GM12878 (cell line): ENCODE results near the gene SH3BP1. TPM values are rescaled to one million over a fixed set of nuclear protein-coding genes. Genes with fewer than 3 reads are reported as not detected.

Experiments
- ATAC-seq: fragments of 200-7000 bp; cut with Tn5 transposase; 3 replicates; pipeline ENCODE4 v1.9.1; 2020; ENCODE audit warnings: mild to moderate bottlenecking, moderate library complexity
- BruUV-seq: library from RNA; stranded (reverse); fragments of 400-500 nt; replicated peaks from 2 replicates; lab custom pipeline; 2021; lab: Mats Ljungman, UMichigan
- CTCF ChIA-PET: fragments of 300-600 bp; sonication (Branson Sonifier 250); formaldehyde crosslinking; extraction: SDS; loops from one replicate; lab custom pipeline; 2021; ENCODE audit warnings: inconsistent platforms; lab: Yijun Ruan, JAX
- POLR2A ChIA-PET: fragments of 350-600 bp; formaldehyde crosslinking; extraction: SDS; loops from one replicate; lab custom pipeline; 2021; ENCODE audit warnings: inconsistent platforms; lab: Charles Lee
- RAD21 ChIA-PET: fragments of 300-600 bp; sonication (Branson Sonifier 250); formaldehyde crosslinking; loops from one replicate; lab custom pipeline; 2023; ENCODE audit warnings: antibody characterized with exemption; ENCODE audit not compliant: unreplicated experiment; lab: Charles Lee
- SMC1A ChIA-PET: fragments of 300-600 bp; sonication (Branson Sonifier 250); formaldehyde crosslinking; loops from one replicate; lab custom pipeline; 2023; ENCODE audit not compliant: unreplicated experiment, uncharacterized antibody; lab: Charles Lee
- DNase-seq: peaks from one replicate; pipeline ENCODE4 v3.0.0-alpha.2; 2011; ENCODE audit warnings: low read depth, low spot score
- FAIRE-seq: peaks from 3 replicates; lab custom pipeline; 2011; peaks lifted over from hg19 to GRCh38; lab: Jason Lieb, UNC
- H2AFZ ChIP-seq: 2 replicates; pipeline ENCODE4 v1.6.0; 2011; ENCODE audit warnings: low read depth, low read length, control low read depth; ENCODE audit not compliant: control insufficient read depth
- H3K27ac ChIP-seq: 2 replicates; pipeline ENCODE4 v1.5.1; 2011; ENCODE audit warnings: control low read depth; ENCODE audit not compliant: control insufficient read depth, insufficient read depth
- H3K27me3 ChIP-seq, 2 experiments: replicated peaks in 1 of 2; 2 replicates each; pipeline versions ENCODE4 v1.6.0 to v1.6.1; 2011; ENCODE audit warnings: low read length in 1 of 2; ENCODE audit not compliant: control insufficient read depth in 2 of 2, insufficient read depth in 2 of 2
- H3K36me3 ChIP-seq, 2 experiments: 2 replicates each; pipeline ENCODE4 v1.5.1; 2011; ENCODE audit warnings: low read length in 1 of 2; ENCODE audit not compliant: control insufficient read depth in 2 of 2, insufficient read depth in 2 of 2
- H3K4me1 ChIP-seq: 2 replicates; pipeline ENCODE4 v1.6.1; 2011; ENCODE audit warnings: mild to moderate bottlenecking, low read length, moderate library complexity, mixed read lengths; ENCODE audit not compliant: control insufficient read depth, insufficient read depth
- H3K4me2 ChIP-seq: 2 replicates; pipeline ENCODE4 v1.6.0; 2011; ENCODE audit warnings: control low read depth; ENCODE audit not compliant: control insufficient read depth, insufficient read depth
- H3K4me3 ChIP-seq: fragments of 200-600 bp; sonication (generic); 2 replicates; pipeline ENCODE4 v1.5.1; 2016
- H3K79me2 ChIP-seq: 2 replicates; pipeline ENCODE4 v1.6.0; 2011; ENCODE audit warnings: low read length; ENCODE audit not compliant: control insufficient read depth, insufficient read depth
- H3K9ac ChIP-seq: 2 replicates; pipeline ENCODE4 v1.8.0; 2011; ENCODE audit warnings: low read length, control low read depth, mixed read lengths; ENCODE audit not compliant: control insufficient read depth, insufficient read depth
- H3K9me3 ChIP-seq: replicated peaks from 3 replicates; pipeline ENCODE4 v1.5.1; 2011; ENCODE audit warnings: mild to moderate bottlenecking, low read length; ENCODE audit not compliant: control insufficient read depth, insufficient read depth
- H4K20me1 ChIP-seq: 2 replicates; pipeline ENCODE4 v1.6.0; 2011; ENCODE audit not compliant: control insufficient read depth, insufficient read depth
- ASH2L ChIP-seq: fragments of 300-600, 200-600 bp; sonication (generic); IDR thresholded peaks from 2 replicates; pipeline ENCODE4 v1.6.1; 2017; ENCODE audit warnings: low read depth, mild to moderate bottlenecking, borderline replicate concordance
- CHD2 ChIP-seq: IDR thresholded peaks from 2 replicates; pipeline ENCODE4 v1.6.1; 2011; ENCODE audit warnings: low read depth, low read length, improper control_type of control experiment, borderline replicate concordance
- GATAD2B ChIP-seq: fragments of 450-650 bp; conservative IDR thresholded peaks from 2 replicates; pipeline ENCODE4 v1.6.1; 2017; ENCODE audit warnings: low read depth, mild to moderate bottlenecking, moderate library complexity
- SPI1 ChIP-seq: IDR thresholded peaks from 2 replicates; pipeline ENCODE4 v1.6.1; 2011; ENCODE audit warnings: low read depth, mild to moderate bottlenecking, low read length, moderate library complexity, borderline replicate concordance; ENCODE audit not compliant: insufficient read depth
- WGBS: methylation state at CpG from one replicate; pipeline ENCODE4 v1.1.6; 2016; ENCODE audit warnings: low lambda C conversion rate; ENCODE audit not compliant: insufficient replicate concordance, insufficient coverage; ENCODE audit errors: missing lambda C conversion rate; 5-methylcytosine and 5-hydroxymethylcytosine counted together
- in situ Hi-C: fragments of 300-500 bp; cut with MboI; formaldehyde crosslinking; loops from 9 replicates; pipeline ENCODE4 v1.14.3; 2018; ENCODE audit warnings: mixed read lengths
- intact Hi-C: fragments of 100-400 bp; cut with micrococcal nuclease; formaldehyde crosslinking; loops from one replicate; pipeline ENCODE4 v1.14.2; 2022; ENCODE audit not compliant: unreplicated experiment
- polyA plus RNA-seq, 11 experiments: library from polyadenylated mRNA; depleted of rRNA in 4 of 11; unstranded in 6 of 11; stranded (reverse) in 5 of 11; fragments of >200 nt; fragmentation: Nextera tagmentation in 4 of 11; fragmentation: Illumina TruSeq in 1 of 11; extraction: Ambion mirVana in 4 of 11; extraction: Trizol in 1 of 11; gene quantifications; 1 replicate in 1 of 11; 2 replicates in 10 of 11; pipeline versions ENCODE4 v1.2.1 to v1.2.3, GENCODE V29; 2011 to 2016; ENCODE audit warnings: inconsistent platforms in 2 of 11, missing spikeins in 2 of 11, low read depth in 1 of 11
- total RNA-seq, 4 experiments: library from RNA; depleted of rRNA in 3 of 4; stranded (reverse); fragments of >200 nt in 3 of 4; fragmentation: Illumina TruSeq in 1 of 4; extraction: Trizol in 1 of 4; gene quantifications; 2 replicates each; pipeline versions ENCODE4 v1.2.1 to v1.2.3, GENCODE V29; 2013 to 2021
- TF ChIP-seq, protein P1 (sequence below): IDR thresholded peaks from 2 replicates; pipeline ENCODE4 v1.6.1; 2011; ENCODE audit warnings: low read depth, mild to moderate bottlenecking, low read length, moderate library complexity, borderline replicate concordance; ENCODE audit errors: extremely low read depth
- TF ChIP-seq, protein P2 (sequence below): fragments of 450-650 bp; IDR thresholded peaks from 2 replicates; pipeline ENCODE4 v1.6.1; 2017; ENCODE audit warnings: low read depth, mild to moderate bottlenecking, moderate library complexity

Gene SH3BP1
- total and polyA plus RNA-seq, 10 of the 15 experiments (the other 5 are each of a cell fraction or from before 2014, with no cell fraction given) = 0.29 to 70.5 (median 22.5) TPM

GRCh38 chr22:37639771-37640590 lies 512 bp downstream of the SH3BP1 start (continued):
- TF ChIP-seq, protein P1, sequence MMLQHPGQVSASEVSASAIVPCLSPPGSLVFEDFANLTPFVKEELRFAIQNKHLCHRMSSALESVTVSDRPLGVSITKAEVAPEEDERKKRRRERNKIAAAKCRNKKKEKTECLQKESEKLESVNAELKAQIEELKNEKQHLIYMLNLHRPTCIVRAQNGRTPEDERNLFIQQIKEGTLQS = no peak
- TF ChIP-seq CHD2 = no peak; the same call in 1 of the 2 replicates

- WGBS = 61% methylated on average over 20 of the region's 24 CpGs
- Histone ChIP-seq H4K20me1 (no peaks in the 10 kb centered on the region), H3K9ac (peak overlapping the region; percentile 87), H3K4me3 (peak overlapping the region; percentile 96), H3K9me3 (no peaks in the 10 kb centered on the region), H3K4me1 (peaks cover 53% of the 10 kb centered on the region), H3K79me2 (peaks cover 27% of the 10 kb centered on the region), H2AFZ (no peak overlapping the region), H3K4me2 (peak overlapping the region; percentile 79), H3K36me3 (peaks cover 9 to 18% of the 10 kb centered on the region in 2 experiments; a peak in 3 of 4 replicates), H3K27ac (peak overlapping the region; percentile 86), H3K27me3 (no peaks in the 10 kb centered on the region)
- CTCF ChIA-PET = interaction anchor here (1.7 to 15.9 kb wide), 7 partner anchors 7 to 49 kb away, joined by 3 to 396 read pairs (median 125); partner anchors contain the start of genes GGA1, LGALS1, NOL12 and PDXP
- no peak for FAIRE-seq
- intact Hi-C loops (no loop called here), in situ Hi-C loops (no loop called here)
- RAD21 ChIA-PET = interaction anchor here (0.6 to 10.1 kb wide), 10 partner anchors 7 to 354 kb away, joined by 3 to 173 read pairs (median 34); partner anchors contain the start of genes GGA1, LGALS1 and PDXP
- BruUV-seq = no TSS peak
- no peak for DNase-seq
- SMC1A ChIA-PET = interaction anchor here (0.9 to 8.6 kb wide), 10 partner anchors 8 to 50 kb away, joined by 3 to 108 read pairs (median 6); partner anchors contain the start of genes GGA1, LGALS1 and PDXP
- ATAC-seq = no peak
- TF ChIP-seq GATAD2B (peak; percentile 10; the same call in 1 of the 2 replicates), ASH2L (no peak), SPI1 (peak; percentile 7; the same call in 1 of the 2 replicates)
- TF ChIP-seq, protein P2, sequence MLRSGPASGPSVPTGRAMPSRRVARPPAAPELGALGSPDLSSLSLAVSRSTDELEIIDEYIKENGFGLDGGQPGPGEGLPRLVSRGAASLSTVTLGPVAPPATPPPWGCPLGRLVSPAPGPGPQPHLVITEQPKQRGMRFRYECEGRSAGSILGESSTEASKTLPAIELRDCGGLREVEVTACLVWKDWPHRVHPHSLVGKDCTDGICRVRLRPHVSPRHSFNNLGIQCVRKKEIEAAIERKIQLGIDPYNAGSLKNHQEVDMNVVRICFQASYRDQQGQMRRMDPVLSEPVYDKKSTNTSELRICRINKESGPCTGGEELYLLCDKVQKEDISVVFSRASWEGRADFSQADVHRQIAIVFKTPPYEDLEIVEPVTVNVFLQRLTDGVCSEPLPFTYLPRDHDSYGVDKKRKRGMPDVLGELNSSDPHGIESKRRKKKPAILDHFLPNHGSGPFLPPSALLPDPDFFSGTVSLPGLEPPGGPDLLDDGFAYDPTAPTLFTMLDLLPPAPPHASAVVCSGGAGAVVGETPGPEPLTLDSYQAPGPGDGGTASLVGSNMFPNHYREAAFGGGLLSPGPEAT = 0 out of 2 replicates have a peak, but pooled peaks have one; percentile 24
- POLR2A ChIA-PET = interaction anchor here (0.6 to 6.0 kb wide), 9 partner anchors 11 to 45 kb away, joined by 3 to 96 read pairs (median 7); partner anchors contain the start of genes GGA1, NOL12 and PDXP
These were observed 1.4 kb downstream of the SH3BP1 start for GRCh38 chr22:37640591-37641560.
